ENCODE results near the gene TTLL12.

- TF ChIP-seq POLR2A (IDR thresholded peaks at IDR 0.05; ENCODE audit: low read depth, low read length) (no peak), POLR2AphosphoS5 (IDR thresholded peaks at IDR 0.05; ENCODE audit: low read depth, low read length) (no peak), TAF1 (IDR thresholded peaks at IDR 0.05; ENCODE audit: low read depth, low read length) (no peak)
These were observed 22.3 kb downstream of the TTLL12 start for GRCh38 chr22:43164636-43165035.

Data from GM12891 (cell line).